ENCODE data around the gene SERINC5.
"Not testable (repeated sequence)": the region's sequence is repeated elsewhere in the genome, so short reads cannot be mapped to it uniquely, and the experiment has no call there.

The SERINC5 gene

DNA sequence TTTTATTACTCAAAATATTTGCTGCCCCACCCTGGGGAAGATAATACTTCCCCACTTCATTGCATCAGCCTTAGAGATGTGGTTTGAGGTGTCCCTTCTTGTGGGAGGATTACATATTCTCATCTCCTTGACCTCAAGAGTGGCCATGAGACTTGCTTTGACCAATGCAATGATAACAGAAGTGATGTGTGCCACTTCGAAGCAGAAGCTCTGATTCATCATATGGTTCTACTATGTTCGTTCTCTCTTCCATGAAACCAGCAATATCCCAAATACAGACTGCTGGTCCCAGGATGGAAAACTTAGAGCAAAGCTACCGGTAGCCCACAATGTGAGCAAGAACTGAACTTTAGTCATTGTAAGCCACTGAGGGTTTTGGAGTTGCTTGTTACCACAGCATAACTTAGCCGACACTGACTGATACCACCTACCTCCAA is 128.7 kb downstream of the SERINC5 start:
- no peak for DNase-seq

- no peak for DNase-seq
These were observed 129.8 kb downstream of the SERINC5 start for GRCh38 chr5:80125962-80126480.

- no peak for DNase-seq
These were observed 130.6 kb downstream of the SERINC5 start for GRCh38 chr5:80125022-80125961.

- no peak for DNase-seq
These were observed 131.5 kb downstream of the SERINC5 start for GRCh38 chr5:80124121-80124918.

- no peak for DNase-seq
These were observed 133.3 kb downstream of the SERINC5 start for GRCh38 chr5:80122579-80122978.

DNA sequence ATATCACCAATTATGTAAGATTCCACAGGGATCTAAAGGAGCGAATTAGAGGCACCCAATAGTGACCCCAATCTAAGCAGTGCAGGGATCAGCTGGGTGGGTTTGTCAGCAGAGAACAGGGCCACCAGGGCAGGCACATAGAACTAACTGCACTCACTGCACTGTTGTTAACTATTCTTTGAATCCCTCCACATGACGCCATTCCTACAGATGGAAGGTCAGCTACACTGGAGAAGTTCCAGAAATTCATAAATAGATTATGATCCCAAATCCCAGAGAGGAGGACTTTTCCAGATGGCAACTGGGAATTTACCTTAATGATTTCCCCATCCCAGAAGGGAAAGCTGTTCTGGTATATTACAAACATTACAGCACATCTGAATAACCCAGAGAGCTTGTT is 136.5 kb downstream of the SERINC5 start:
- no peak for DNase-seq

DNA sequence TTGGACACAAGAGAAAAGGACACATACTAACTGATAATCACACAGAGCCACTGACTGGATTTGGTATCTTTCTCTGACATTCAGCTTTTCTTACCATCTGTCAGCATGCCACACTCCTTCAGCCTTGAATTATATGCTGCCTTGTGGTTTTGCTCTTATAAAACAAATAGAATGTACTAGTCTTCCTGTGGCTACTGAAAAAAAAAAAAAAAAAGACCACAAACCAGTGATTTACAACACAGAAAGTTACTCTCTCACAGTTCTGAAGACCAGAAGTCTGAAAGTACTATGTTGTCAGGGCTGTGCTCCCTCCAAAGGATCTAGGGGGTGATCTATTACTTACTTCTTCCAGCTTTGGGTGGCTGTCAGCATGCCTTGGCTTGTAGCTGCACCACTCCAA is 138.4 kb downstream of the SERINC5 start:
- no peak for DNase-seq

DNA sequence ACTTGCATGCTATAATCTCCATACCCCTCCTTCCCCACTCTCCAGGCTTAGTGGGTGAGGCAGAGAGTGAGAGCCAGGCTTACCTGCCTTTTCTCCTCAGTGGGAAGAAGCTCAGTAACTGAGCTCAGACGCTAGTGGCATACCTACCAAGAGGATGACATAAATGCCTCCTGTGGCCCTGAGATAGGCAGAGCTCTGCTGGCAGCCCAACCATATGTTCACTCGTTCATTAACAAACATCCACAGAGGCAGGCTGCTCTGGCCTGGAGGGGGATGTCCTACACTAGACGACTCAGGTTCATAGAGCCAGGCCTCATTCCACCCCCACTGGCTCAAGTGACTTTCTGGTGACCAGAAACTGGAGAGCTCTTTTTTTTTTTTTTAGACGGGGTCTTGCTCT is 139.4 kb downstream of the SERINC5 start:
- DNase-seq, result no peak

GRCh38 chr5:80116000-80116399 is 139.8 kb downstream of the SERINC5 start:
- DNase-seq, result no peak

DNA sequence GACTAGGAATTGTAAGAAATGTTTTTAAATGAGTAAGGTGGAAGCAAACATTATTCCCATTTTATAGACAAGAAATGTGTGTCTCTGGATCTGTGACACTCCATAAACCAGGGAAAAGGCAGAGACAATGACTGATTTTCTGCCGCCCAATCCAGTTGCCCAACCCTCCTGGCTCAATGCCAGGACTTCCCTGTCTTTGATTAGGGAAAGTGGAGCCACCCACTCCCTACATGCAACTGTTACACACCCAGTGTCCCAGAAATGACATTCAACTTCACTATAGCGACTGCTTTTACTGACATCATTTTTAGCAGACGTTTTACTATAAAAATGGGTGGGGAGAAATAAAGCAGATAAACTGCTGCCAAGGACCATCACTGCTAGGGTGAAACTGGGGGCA is 141.0 kb downstream of the SERINC5 start:
- DNase-seq, result no peak

GRCh38 chr5:80111376-80111990 is 144.4 kb downstream of the SERINC5 start:
- not testable (repeated sequence) for DNase-seq

DNA sequence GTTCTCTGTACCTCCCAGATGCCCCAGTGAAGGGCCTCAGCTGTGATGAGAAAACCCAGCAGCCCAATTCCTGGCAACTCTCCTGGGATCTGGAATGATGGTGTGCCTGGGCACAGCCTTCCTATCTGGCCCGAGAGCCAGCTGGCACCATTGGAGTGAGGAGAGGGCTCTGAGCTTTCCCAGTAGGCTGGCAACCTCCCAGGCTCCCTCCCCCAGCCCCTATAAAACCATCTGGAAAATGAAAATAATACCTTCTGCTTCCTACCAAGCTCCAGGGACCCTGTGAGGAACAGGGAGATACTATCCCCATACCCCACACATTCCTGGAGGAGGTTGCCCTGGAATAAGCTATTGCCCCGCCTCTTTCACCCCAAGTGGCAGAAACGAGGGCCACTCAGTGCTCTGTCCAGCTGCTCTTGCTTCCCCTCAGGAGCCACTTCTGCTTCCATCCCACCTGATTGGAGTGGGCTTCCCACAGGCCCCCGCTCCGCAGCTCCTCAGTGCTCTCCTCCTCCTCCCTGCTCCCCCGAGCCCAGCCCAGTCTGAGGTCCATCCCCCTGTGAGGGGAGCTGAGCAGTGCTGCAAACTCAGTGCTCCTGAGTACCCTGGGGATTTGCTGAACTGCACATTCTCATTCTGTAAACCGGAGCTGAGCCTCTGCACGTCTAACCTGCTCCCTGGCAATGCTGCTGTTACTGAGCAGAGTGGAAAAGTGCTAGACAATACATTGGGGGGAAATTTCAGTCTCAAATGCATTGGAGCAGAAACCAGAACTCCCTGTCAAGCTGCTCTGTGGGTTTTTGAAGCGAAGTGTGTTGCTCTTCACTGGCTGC is 146.0 kb downstream of the SERINC5 start:
- DNase-seq, result no peak

DNA sequence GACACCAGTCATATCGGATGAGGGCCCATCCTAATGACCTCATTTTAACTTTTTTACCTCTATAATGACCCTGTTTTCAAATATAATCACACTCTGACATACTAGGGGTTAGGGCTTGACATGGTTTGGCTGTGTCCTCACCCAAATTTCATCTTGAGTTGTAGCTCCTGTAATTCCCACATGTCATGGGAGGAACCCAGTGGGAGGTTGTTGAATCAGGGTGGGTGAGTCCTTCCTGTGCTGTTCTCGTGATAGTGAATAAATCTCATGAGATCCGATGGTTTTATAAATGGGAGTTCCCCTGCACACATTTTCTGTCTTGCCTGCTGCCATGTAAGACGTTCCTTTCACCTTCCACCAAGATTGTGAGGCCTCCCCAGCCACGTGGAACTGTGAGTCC is 148.9 kb downstream of the SERINC5 start:
- DNase-seq, result no peak

- no peak for DNase-seq
These were observed 150.0 kb downstream of the SERINC5 start for GRCh38 chr5:80105698-80106439.

- DNase-seq, result no peak
These were observed 152.5 kb downstream of the SERINC5 start for GRCh38 chr5:80103371-80103770.

DNA sequence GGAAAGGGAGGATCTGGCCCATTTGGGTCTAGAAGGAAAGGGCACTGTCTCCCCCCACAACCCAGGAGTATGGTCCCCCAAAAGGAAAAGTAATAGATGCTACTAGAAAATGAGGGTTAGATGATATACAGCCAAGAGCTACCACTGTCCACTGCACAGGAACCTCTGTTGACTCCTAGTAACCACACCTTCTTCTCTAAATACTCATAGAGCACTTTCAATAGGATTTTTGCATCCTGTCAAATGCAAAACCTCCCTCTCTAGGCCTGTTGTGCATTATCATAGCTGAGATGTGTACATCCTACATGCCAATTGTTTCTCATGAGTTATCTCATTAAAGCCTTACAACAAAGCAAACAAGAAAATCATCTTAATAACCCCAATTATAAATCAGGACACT is 153.9 kb downstream of the SERINC5 start:
- DNase-seq, result no peak

DNA sequence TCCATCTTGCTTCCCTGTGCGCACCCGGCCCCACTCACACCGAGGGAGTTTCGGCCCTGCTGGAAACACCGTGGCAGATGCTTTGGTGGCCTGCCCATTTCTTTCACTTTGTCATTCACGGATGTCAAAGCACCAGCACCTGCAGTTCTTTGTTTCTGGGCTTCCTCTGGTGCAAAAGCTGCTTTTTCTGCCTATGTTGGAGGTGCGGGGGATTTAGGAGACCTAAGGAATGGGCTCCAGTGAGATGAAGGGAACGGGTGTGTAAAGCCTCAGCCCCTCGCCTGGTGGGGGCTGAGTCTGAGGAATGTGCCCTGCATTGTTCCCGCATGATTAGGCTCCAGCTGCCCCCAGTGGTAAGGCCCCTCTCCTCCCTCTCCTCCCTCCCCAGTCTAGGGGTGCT is 158.4 kb downstream of the SERINC5 start:
- no peak for DNase-seq

DNA sequence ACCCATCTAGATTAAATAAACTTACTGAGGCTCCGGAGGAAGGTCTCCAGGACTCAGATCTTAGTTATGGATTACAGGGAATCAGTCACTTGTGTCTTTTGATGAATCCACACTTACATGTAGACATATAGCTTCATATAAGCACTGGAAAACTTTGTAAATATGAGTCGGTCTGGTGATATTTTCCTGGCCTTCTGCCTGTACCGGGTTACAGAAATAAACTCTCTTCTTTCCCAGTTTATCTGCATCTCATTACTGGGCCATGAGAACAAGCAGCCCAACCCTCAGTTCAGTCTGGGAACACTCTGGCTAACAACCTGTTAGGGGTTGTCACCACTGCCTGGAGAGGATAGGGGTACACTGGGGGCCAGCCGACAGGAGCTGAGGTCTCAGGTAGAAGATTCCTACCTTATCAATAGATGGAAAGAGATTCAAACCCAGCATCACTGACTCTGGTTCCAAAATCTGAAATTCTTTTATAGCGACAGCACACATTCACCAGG is 161.6 kb downstream of the SERINC5 start:
- DNase-seq, result no peak

GRCh38 chr5:80093796-80094195 is 162.1 kb downstream of the SERINC5 start:
- DNase-seq, result no peak

GRCh38 chr5:80092486-80093107 is 163.3 kb downstream of the SERINC5 start:
- no peak for DNase-seq

DNA sequence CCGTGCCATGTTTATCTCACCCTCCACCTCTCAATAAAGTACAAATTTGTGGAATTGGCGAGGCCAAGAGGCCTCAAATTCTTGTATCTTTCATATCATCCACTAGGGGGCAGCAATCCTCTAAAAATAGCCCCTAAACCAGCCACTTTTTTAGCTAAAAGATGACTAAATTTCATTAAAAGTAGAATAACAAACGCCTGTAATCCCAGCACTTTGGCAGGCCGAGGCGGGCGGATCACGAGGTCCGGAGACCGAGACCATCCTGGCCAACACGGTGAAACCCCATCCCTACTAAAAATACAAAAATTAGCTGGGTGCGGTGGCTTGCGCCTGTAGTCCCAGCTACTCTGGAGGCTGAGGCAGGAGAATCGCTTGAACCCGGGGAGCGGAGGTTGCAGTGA is 164.1 kb downstream of the SERINC5 start:
- DNase-seq, result not testable (repeated sequence)

All from NCI-H1436 treated with DMSO at 0.1 percent for 48 hours (cell line).